BJ (cell line): ENCODE results near the gene PPME1. TPM values are rescaled to one million over a fixed set of nuclear protein-coding genes. Genes with fewer than 3 reads are reported as not detected.

ENCODE experiments used
- CTCF ChIA-PET: fragments of 350-600 bp; formaldehyde crosslinking; extraction: SDS; loops from one replicate; lab custom pipeline; 2021; ENCODE audit warnings: antibody characterized with exemption, inconsistent platforms; lab: Yijun Ruan, JAX
- POLR2A ChIA-PET: fragments of 300-600 bp; sonication (Branson Sonifier 250); formaldehyde crosslinking; extraction: SDS; loops from one replicate; lab custom pipeline; 2021; ENCODE audit warnings: antibody characterized with exemption; lab: Charles Lee
- DNase-seq: peaks from one replicate; pipeline ENCODE4 v3.0.0-alpha.2; 2011; ENCODE audit warnings: low read depth
- H3K27me3 ChIP-seq: 2 replicates; pipeline ENCODE4 v1.6.0; 2011; ENCODE audit warnings: low read length; ENCODE audit not compliant: control insufficient read depth, insufficient read depth
- H3K36me3 ChIP-seq: 2 replicates; pipeline ENCODE4 v1.5.1; 2011; ENCODE audit warnings: low read length; ENCODE audit not compliant: control insufficient read depth, insufficient read depth
- H3K4me3 ChIP-seq: 2 replicates; pipeline ENCODE4 v1.5.1; 2011; ENCODE audit warnings: low read depth, mild to moderate bottlenecking, control low read depth, low read length
- polyA plus RNA-seq: library from polyadenylated mRNA; depleted of rRNA; stranded (reverse); fragments of >200 nt; gene quantifications from 2 replicates; pipeline ENCODE4 v1.2.3, GENCODE V29; 2011
- TF ChIP-seq, protein P1 (sequence below): IDR thresholded peaks from 2 replicates; pipeline ENCODE4 v1.5.1; 2011; ENCODE audit warnings: low read depth, mild to moderate bottlenecking, control low read depth, inconsistent platforms, low read length, moderate library complexity; ENCODE audit not compliant: insufficient read depth

The PPME1 gene
- polyA plus RNA-seq, 1 experiment = 133 TPM

DNA sequence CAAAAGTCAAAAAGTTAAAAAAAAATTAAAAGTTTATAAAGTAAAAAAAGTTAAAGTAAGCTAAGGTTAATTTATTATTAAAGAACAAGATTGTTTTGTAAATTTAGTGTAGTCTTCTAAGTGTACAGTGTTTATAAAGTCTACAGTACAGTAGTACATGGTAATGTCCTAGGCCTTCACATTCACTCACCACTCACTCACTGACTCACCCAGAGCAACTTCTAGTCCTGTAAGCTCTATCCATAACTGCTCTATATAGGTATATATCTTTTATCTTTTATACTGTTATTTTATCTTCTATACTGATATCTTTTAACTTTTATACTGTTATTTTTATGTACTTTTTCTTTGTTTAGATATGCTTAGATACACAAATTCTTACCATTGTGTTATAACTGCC is 11.4 kb upstream of the PPME1 start:
- Histone ChIP-seq H3K36me3 (no peaks in the 10 kb centered on the region; the same call in 1 of the 2 replicates), H3K4me3 (no peak overlapping the region), H3K27me3 (no peaks in the 10 kb centered on the region)
- POLR2A ChIA-PET = no interaction called here
- TF ChIP-seq, protein P1, sequence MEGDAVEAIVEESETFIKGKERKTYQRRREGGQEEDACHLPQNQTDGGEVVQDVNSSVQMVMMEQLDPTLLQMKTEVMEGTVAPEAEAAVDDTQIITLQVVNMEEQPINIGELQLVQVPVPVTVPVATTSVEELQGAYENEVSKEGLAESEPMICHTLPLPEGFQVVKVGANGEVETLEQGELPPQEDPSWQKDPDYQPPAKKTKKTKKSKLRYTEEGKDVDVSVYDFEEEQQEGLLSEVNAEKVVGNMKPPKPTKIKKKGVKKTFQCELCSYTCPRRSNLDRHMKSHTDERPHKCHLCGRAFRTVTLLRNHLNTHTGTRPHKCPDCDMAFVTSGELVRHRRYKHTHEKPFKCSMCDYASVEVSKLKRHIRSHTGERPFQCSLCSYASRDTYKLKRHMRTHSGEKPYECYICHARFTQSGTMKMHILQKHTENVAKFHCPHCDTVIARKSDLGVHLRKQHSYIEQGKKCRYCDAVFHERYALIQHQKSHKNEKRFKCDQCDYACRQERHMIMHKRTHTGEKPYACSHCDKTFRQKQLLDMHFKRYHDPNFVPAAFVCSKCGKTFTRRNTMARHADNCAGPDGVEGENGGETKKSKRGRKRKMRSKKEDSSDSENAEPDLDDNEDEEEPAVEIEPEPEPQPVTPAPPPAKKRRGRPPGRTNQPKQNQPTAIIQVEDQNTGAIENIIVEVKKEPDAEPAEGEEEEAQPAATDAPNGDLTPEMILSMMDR = no peak
- CTCF ChIA-PET = no interaction called here
- no peak for DNase-seq

DNA sequence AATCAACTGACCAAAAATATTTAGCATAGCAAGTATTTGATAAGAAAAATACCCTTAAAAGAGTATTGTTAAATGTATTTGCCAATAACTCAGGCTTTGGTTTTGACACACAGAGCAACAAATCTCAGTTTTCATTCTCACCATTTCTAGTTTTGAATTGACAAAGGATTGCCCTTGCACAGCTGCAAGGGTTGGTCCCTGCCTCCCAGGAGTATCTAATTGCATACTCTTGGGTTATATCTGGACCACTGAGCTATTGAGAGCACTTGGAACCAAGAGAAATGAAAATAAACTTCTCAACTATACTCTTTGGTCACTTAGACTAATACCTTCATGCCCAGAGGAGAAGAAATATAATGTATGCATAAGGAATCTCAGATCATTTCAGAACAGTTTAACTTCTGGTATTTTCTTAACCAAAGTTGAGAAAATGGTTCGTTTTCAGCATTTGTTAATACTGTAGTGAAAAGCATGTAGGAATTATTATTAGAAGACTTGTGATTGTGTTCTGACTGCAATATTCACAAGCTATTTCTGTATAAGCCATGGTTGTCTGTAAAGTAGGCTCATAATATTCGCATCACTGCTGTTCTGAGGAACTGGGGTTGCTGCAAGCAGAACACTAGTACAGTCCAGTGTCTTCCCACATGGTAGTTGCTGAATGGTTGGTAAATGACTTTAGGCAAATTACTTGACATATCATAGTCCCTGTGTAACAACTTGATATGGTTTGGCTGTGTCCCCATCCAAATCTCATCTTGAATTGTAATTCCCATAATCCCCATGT is 8.2 kb upstream of the PPME1 start:
- CTCF ChIA-PET = interaction anchor here (1.7 kb wide), 1 partner anchor 8 kb away, joined by 7 read pairs; the partner anchor contains the start of genes C2CD3 and PPME1

DNA sequence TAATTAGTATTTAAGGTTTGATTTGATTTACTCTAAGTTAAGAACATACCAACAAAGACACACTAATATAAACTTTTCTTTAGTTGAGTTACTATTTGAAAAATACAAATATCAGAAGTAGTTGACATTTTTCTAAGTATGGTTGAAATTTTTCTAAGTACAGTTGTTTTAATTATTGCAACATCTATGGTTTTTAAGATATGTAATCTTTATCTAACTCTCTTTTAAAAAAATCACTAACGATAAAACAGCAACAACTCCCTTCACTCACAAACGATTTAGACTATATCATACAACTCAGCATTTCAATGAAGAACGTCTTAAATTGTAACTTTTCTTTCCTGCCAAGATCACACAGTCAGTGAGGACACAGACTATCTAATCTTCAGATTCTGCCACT is 2.3 kb upstream of the PPME1 start:
- CTCF ChIA-PET = no interaction called here
- no peaks in the 10 kb centered on the region for H3K27me3 ChIP-seq
- POLR2A ChIA-PET = no interaction called here
- H3K4me3 ChIP-seq = no peak overlapping the region
- TF ChIP-seq, protein P1 = no peak
- DNase-seq = no peak
- peaks cover 3% of the 10 kb centered on the region; the same call in 1 of the 2 replicates for H3K36me3 ChIP-seq

More for the DNA sequence above, 8.2 kb upstream of the PPME1 start:
- DNase-seq = no peak
- POLR2A ChIA-PET = no interaction called here
- H3K27me3 ChIP-seq = no peaks in the 10 kb centered on the region
- peaks cover 3% of the 10 kb centered on the region; the same call in 1 of the 2 replicates for H3K36me3 ChIP-seq
- TF ChIP-seq, protein P1 = no peak
- no peak overlapping the region for H3K4me3 ChIP-seq

DNA sequence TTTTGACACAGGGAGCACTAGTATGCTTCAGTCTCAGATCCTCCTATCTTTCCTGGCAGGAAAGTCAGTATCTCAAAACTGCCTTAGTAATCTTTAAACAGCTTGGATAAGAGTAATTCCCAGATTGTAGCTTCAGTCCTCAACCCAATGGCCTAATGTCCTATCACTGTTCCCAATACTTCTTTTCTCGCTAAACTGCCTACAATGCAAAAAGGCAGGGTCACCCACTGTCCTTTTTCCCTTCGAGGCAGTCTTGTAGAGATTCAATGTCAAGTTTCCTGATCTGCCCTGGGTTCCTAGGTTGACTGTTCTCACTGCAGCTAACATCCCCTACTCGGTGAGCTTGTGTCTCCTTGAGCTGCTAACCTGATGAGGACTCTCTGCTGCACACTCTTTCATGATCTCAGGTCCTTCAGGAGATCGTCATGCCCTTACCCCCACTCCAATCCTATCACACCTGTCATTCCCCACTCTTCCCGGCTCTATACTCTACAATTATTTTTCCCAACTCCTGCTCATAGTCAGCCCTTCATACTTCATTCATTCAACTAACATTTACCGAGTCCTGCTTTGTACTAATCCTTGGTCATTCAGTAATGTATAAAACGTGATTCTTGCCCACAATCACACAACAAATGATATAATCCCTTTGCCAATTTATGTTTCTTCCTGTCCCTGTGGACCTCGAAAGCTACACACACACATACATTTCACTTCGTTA is 1.2 kb upstream of the PPME1 start:
- ChIA-PET POLR2A (interaction anchor here (0.6 kb wide), 1 partner anchor 209 kb away, joined by 5 read pairs; no protein-coding TSS in a partner anchor), CTCF (interaction anchor here (1.5 to 2.0 kb wide), 2 partner anchors 8 to 21 kb away, joined by 5 to 7 read pairs; no protein-coding TSS in a partner anchor)
- peak overlapping the region; percentile 62 for H3K4me3 ChIP-seq
- H3K36me3 ChIP-seq = peaks cover 2% of the 10 kb centered on the region; the same call in 1 of the 2 replicates
- DNase-seq = no peak
- TF ChIP-seq, protein P1 = no peak
- H3K27me3 ChIP-seq = no peaks in the 10 kb centered on the region

DNA sequence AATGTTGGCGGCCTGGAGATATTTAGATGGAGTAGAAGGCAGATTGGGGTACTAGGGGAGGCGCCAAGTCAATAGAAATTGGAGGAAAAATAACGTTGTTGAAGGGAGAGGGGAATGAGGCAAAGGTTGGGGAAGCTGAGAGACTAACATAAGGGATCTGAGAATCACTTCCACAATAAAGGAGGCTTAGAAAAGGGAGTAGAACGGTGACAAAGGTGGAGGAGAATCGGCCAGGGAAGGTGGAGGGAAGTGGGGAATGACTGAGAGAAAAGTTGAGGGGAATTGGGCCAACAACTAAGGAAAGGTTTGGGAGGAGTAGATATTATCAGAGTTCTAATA is 510 bp downstream of the PPME1 start:
- no peaks in the 10 kb centered on the region for H3K27me3 ChIP-seq
- H3K36me3 ChIP-seq = peaks cover 2% of the 10 kb centered on the region; the same call in 1 of the 2 replicates
- no peak for DNase-seq
- H3K4me3 ChIP-seq = peak overlapping the region; percentile 84
- ChIA-PET CTCF (interaction anchor here (0.8 to 2.2 kb wide), 7 partner anchors 10 to 208 kb away, joined by 3 to 7 read pairs (median 4); no protein-coding TSS in a partner anchor), POLR2A (no interaction called here)
- TF ChIP-seq, protein P1 = no peak
